ENCODE data around the gene ZNF3. TPM values are rescaled to one million over a fixed set of nuclear protein-coding genes. Genes with fewer than 3 reads are reported as not detected.

Gene ZNF3
- total RNA-seq, 1 donor from 2014 or later = 35.4 TPM

DNA sequence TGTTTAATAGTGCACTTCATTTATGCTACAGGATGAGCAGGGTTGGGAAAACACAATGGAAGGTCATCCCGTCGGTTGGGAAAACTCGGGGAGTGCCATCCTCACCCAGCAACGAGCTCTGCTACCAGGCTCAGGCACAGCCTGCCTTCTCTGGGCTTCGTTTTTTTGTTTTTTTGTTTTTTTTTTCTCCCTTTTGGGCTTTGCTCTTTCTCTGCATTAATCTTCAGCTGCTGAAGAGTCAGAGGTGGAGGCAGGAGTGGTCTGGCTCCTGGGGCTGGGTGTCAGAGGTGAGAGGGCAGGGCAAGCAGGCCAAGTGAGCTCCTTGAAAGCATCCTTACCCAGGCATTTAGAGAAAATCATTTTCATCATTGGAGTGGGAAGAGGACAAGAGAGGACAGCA is 11.5 kb downstream of the ZNF3 start:
- Mint-ChIP-seq H3K4me3 (ENCODE audit: unreplicated experiment) (no peak overlapping the region), H3K9me3 (ENCODE audit: unreplicated experiment) (peaks cover 15% of the 10 kb centered on the region), H3K27ac (ENCODE audit: unreplicated experiment) (no peak overlapping the region)

DNA sequence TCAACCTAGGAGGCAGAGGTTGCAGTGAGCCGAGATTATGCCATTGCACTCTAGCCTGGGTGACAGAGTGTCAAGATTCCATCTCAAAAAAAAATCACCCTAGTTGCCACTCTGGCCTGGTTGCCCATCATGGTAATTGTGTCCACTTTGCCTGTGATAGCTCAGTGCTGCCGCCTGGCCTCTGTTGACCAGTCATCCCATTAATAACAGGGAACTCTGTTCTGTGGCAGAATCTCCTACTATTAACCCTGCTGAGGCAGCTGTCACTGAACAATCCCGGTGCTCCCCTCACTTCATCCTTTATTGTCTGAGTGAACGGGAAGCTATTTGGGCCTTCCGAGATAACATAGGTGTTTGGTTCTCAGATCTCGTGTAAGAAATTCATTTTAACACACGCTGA is 14.6 kb downstream of the ZNF3 start:
- H3K27ac Mint-ChIP-seq (ENCODE audit: unreplicated experiment) = no peak overlapping the region
- peaks cover 9% of the 10 kb centered on the region for H3K9me3 Mint-ChIP-seq (ENCODE audit: unreplicated experiment)
- TF ChIP-seq, protein P1, sequence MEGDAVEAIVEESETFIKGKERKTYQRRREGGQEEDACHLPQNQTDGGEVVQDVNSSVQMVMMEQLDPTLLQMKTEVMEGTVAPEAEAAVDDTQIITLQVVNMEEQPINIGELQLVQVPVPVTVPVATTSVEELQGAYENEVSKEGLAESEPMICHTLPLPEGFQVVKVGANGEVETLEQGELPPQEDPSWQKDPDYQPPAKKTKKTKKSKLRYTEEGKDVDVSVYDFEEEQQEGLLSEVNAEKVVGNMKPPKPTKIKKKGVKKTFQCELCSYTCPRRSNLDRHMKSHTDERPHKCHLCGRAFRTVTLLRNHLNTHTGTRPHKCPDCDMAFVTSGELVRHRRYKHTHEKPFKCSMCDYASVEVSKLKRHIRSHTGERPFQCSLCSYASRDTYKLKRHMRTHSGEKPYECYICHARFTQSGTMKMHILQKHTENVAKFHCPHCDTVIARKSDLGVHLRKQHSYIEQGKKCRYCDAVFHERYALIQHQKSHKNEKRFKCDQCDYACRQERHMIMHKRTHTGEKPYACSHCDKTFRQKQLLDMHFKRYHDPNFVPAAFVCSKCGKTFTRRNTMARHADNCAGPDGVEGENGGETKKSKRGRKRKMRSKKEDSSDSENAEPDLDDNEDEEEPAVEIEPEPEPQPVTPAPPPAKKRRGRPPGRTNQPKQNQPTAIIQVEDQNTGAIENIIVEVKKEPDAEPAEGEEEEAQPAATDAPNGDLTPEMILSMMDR (IDR thresholded peaks at IDR 0.05) = no peak
- DNase-seq (ENCODE audit: extremely low spot score, unreplicated experiment) = no peak
- peaks cover 59% of the 10 kb centered on the region for H3K36me3 Mint-ChIP-seq (ENCODE audit: unreplicated experiment)
- H3K4me3 Mint-ChIP-seq (ENCODE audit: unreplicated experiment) = no peak overlapping the region
- no peaks in the 10 kb centered on the region for H3K27me3 Mint-ChIP-seq (ENCODE audit: unreplicated experiment)
- H3K4me1 Mint-ChIP-seq (ENCODE audit: unreplicated experiment) = peaks cover 4% of the 10 kb centered on the region

More for the DNA sequence above, 11.5 kb downstream of the ZNF3 start:
- DNase-seq (ENCODE audit: extremely low spot score, unreplicated experiment) = no peak
- Mint-ChIP-seq H3K36me3 (ENCODE audit: unreplicated experiment) (peaks cover 69% of the 10 kb centered on the region), H3K4me1 (ENCODE audit: unreplicated experiment) (peaks cover 4% of the 10 kb centered on the region), H3K27me3 (ENCODE audit: unreplicated experiment) (no peaks in the 10 kb centered on the region)
- TF ChIP-seq, protein P1 (IDR thresholded peaks at IDR 0.05) = no peak

DNA sequence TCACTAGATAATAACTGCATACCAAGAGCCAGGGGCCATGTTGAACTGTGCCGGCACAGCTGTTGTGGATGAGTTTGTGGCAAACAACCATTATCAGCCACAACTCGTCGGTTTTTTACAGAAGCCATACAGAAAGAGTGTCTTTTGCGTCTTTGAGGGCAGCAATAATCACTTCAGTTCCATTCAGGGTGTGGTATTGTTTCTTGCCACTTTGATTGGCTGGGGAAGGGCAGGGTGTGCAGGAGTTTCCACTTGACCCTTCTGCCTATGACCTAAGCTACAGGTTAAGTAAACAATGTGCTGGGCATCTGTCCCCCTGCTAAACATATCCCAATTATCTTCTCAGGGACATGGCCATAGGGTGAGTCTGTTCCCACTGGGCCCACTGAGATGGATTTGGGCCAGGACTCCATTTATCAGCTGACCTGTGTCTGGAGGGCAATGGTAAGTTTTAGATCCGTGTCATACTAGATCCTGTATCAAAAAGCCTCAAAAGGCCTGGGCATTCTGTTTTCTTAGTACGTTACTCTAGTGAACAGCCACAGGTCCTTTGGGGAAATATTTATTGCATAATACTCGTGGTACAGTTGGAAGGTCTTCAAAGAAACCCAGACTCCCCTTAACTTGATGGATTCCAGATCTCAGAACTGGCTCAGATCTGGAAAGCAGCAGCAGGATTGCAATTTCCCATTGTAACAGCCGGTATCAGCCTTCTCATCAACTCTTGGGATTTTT is 15.9 kb downstream of the ZNF3 start:
- DNase-seq (ENCODE audit: extremely low spot score, unreplicated experiment) = no peak
- peaks cover 4% of the 10 kb centered on the region for H3K4me1 Mint-ChIP-seq (ENCODE audit: unreplicated experiment)

DNA sequence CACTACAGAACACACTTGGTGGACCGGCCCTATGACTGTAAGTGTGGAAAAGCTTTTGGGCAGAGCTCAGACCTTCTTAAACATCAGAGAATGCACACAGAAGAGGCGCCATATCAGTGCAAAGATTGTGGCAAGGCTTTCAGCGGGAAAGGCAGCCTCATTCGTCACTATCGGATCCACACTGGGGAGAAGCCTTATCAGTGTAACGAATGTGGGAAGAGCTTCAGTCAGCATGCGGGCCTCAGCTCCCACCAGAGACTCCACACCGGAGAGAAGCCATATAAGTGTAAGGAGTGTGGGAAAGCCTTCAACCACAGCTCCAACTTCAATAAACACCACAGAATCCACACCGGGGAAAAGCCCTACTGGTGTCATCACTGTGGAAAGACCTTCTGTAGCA is 17.4 kb downstream of the ZNF3 start:
- TF ChIP-seq, protein P1 (IDR thresholded peaks at IDR 0.05) = no peak

More for the DNA sequence above, 15.9 kb downstream of the ZNF3 start:
- H3K27ac Mint-ChIP-seq (ENCODE audit: unreplicated experiment) = no peak overlapping the region
- H3K27me3 Mint-ChIP-seq (ENCODE audit: unreplicated experiment) = no peaks in the 10 kb centered on the region
- TF ChIP-seq, protein P1 (IDR thresholded peaks at IDR 0.05) = no peak
- no peak overlapping the region for H3K4me3 Mint-ChIP-seq (ENCODE audit: unreplicated experiment)
- no peaks in the 10 kb centered on the region for H3K9me3 Mint-ChIP-seq (ENCODE audit: unreplicated experiment)
- H3K36me3 Mint-ChIP-seq (ENCODE audit: unreplicated experiment) = peaks cover 52% of the 10 kb centered on the region

DNA sequence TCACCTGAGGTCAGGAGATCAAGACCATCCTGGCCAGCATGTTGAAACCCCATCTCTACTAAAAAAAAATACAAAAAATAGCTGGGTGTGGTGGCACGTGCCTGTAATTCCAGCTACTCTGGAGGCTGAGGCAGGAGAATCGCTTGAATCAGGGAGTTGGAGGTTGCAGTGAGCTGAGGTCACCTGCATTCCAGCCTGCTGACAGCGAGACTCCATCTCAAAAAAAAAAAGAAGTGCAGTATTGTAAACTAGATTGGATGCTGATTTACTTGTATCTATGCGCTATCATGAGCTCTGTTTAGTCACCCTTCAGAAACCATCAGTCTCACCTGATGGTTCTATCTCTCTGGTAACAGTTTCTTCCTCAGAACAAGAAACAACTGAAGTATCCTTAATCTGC is 18.1 kb downstream of the ZNF3 start:
- TF ChIP-seq, protein P1 (IDR thresholded peaks at IDR 0.05) = no peak
- Mint-ChIP-seq H3K36me3 (ENCODE audit: unreplicated experiment) (peaks cover 53% of the 10 kb centered on the region), H3K27me3 (ENCODE audit: unreplicated experiment) (no peaks in the 10 kb centered on the region), H3K4me3 (ENCODE audit: unreplicated experiment) (no peak overlapping the region), H3K9me3 (ENCODE audit: unreplicated experiment) (no peaks in the 10 kb centered on the region), H3K4me1 (ENCODE audit: unreplicated experiment) (peaks cover 4% of the 10 kb centered on the region), H3K27ac (ENCODE audit: unreplicated experiment) (no peak overlapping the region)
- no peak for DNase-seq (ENCODE audit: extremely low spot score, unreplicated experiment)

More for the DNA sequence above, 17.4 kb downstream of the ZNF3 start:
- Mint-ChIP-seq H3K4me1 (ENCODE audit: unreplicated experiment) (peaks cover 4% of the 10 kb centered on the region), H3K27me3 (ENCODE audit: unreplicated experiment) (no peaks in the 10 kb centered on the region), H3K36me3 (ENCODE audit: unreplicated experiment) (peaks cover 47% of the 10 kb centered on the region), H3K9me3 (ENCODE audit: unreplicated experiment) (no peaks in the 10 kb centered on the region), H3K27ac (ENCODE audit: unreplicated experiment) (no peak overlapping the region), H3K4me3 (ENCODE audit: unreplicated experiment) (no peak overlapping the region)
- DNase-seq (ENCODE audit: extremely low spot score, unreplicated experiment) = no peak

All from osteocyte (in vitro differentiated cells).